WTC11 (cell line): ENCODE measurements around the gene PTPN9. TPM values are rescaled to one million over a fixed set of nuclear protein-coding genes. Genes with fewer than 3 reads are reported as not detected.

Source experiments
- ATAC-seq: fragments of 200-7000 bp; cut with Tn5 transposase; 2 replicates; pipeline ENCODE4 v1.10.0; 2021; ENCODE audit warnings: mild to moderate bottlenecking, moderate library complexity
- CTCF ChIA-PET: fragments of 300-600 bp; sonication (Branson Sonifier 250); formaldehyde crosslinking; loops from one replicate; lab custom pipeline; 2021; ENCODE audit warnings: antibody characterized with exemption; lab: Charles Lee
- POLR2A ChIA-PET: fragments of 350-600 bp; sonication (Branson Sonifier 250); formaldehyde crosslinking; loops from one replicate; lab custom pipeline; 2021; ENCODE audit warnings: antibody characterized with exemption; lab: Charles Lee
- DNase-seq: peaks from one replicate; pipeline ENCODE4 v3.0.0; 2021; ENCODE audit warnings: low spot score
- H3K27ac Mint-ChIP-seq: 2 replicates; pipeline ENCODE4 v1.8.0; 2021; ENCODE audit warnings: mixed read lengths
- H3K27me3 Mint-ChIP-seq: 2 replicates; pipeline ENCODE4 v1.8.0; 2021; ENCODE audit warnings: low read depth, mild to moderate bottlenecking, moderate library complexity, mixed read lengths
- H3K36me3 Mint-ChIP-seq: 2 replicates; pipeline ENCODE4 v1.8.0; 2021; ENCODE audit warnings: mixed read lengths
- H3K4me1 Mint-ChIP-seq: 2 replicates; pipeline ENCODE4 v1.8.0; 2022; ENCODE audit warnings: mixed read lengths
- H3K4me3 Mint-ChIP-seq: 2 replicates; pipeline ENCODE4 v1.8.0; 2021; ENCODE audit warnings: mild to moderate bottlenecking, moderate library complexity, mixed read lengths
- H3K9me3 Mint-ChIP-seq: 2 replicates; pipeline ENCODE4 v1.8.0; 2021; ENCODE audit warnings: mixed read lengths
- ATF1 ChIP-seq: sonication (generic); formaldehyde crosslinking; IDR thresholded peaks from 2 replicates; pipeline ENCODE4 v1.8.1; 2023; ENCODE audit warnings: mild to moderate bottlenecking, moderate library complexity, missing genetic modification reagents
- CREM ChIP-seq: sonication (generic); formaldehyde crosslinking; IDR thresholded peaks from 2 replicates; pipeline ENCODE4 v1.8.1; 2022; ENCODE audit warnings: mild to moderate bottlenecking, missing genetic modification reagents, moderate library complexity
- ESRRA ChIP-seq: sonication (generic); formaldehyde crosslinking; IDR thresholded peaks from 2 replicates; pipeline ENCODE4 v1.8.1; 2022; ENCODE audit warnings: mild to moderate bottlenecking, missing genetic modification reagents, borderline replicate concordance
- FOXJ3 ChIP-seq: sonication (generic); formaldehyde crosslinking; IDR thresholded peaks from 2 replicates; pipeline ENCODE4 v1.9.0; 2021; ENCODE audit warnings: missing genetic modification reagents, mild to moderate bottlenecking, borderline replicate concordance
- JUN ChIP-seq: sonication (generic); formaldehyde crosslinking; IDR thresholded peaks from 2 replicates; pipeline ENCODE4 v1.8.0; 2023; ENCODE audit warnings: mild to moderate bottlenecking, missing genetic modification reagents
- KAT7 ChIP-seq: sonication (generic); formaldehyde crosslinking; IDR thresholded peaks from 2 replicates; pipeline ENCODE4 v1.8.1; 2023; ENCODE audit warnings: missing genetic modification reagents, mild to moderate bottlenecking, borderline replicate concordance
- SMAD4 ChIP-seq: sonication (generic); formaldehyde crosslinking; IDR thresholded peaks from 2 replicates; pipeline ENCODE4 v1.8.0; 2022; ENCODE audit warnings: mild to moderate bottlenecking, missing genetic modification reagents
- TP53 ChIP-seq: sonication (generic); formaldehyde crosslinking; IDR thresholded peaks from 2 replicates; pipeline ENCODE4 v1.8.1; 2023; ENCODE audit warnings: mild to moderate bottlenecking, missing genetic modification reagents
- ZNF219 ChIP-seq: sonication (generic); formaldehyde crosslinking; IDR thresholded peaks from 2 replicates; pipeline ENCODE4 v1.8.0; 2023; ENCODE audit warnings: missing genetic modification reagents, mild to moderate bottlenecking, borderline replicate concordance
- ZNF263 ChIP-seq: sonication (generic); formaldehyde crosslinking; IDR thresholded peaks from 2 replicates; pipeline ENCODE4 v1.8.1; 2022; ENCODE audit warnings: low read depth, mild to moderate bottlenecking, moderate library complexity, missing genetic modification reagents
- total RNA-seq: library from RNA; stranded (reverse); gene quantifications from 3 replicates; pipeline ENCODE4 v1.2.3, GENCODE V29; 2021
- TF ChIP-seq, protein P1 (sequence below): sonication (generic); formaldehyde crosslinking; IDR thresholded peaks from 2 replicates; pipeline ENCODE4 v1.8.0; 2023; ENCODE audit warnings: missing genetic modification reagents, mild to moderate bottlenecking, borderline replicate concordance
- TF ChIP-seq, protein P2 (sequence below): fragments of 250-450 bp; sonication (Bioruptor Pico); IDR thresholded peaks from 2 replicates; pipeline ENCODE4 v1.9.0; 2021; ENCODE audit warnings: moderate library complexity, mild to moderate bottlenecking, inconsistent platforms, borderline replicate concordance
- TF ChIP-seq, protein P3 (sequence below): sonication (generic); formaldehyde crosslinking; IDR thresholded peaks from 2 replicates; pipeline ENCODE4 v1.8.1; 2022; ENCODE audit warnings: mild to moderate bottlenecking, missing genetic modification reagents, moderate library complexity, borderline replicate concordance
- TF ChIP-seq, protein P4 (sequence below): sonication (generic); formaldehyde crosslinking; IDR thresholded peaks from 2 replicates; pipeline ENCODE4 v1.8.0; 2022; ENCODE audit warnings: mild to moderate bottlenecking, missing genetic modification reagents
- TF ChIP-seq, protein P5 (sequence below): sonication (generic); formaldehyde crosslinking; IDR thresholded peaks from 2 replicates; pipeline ENCODE4 v1.8.1; 2023; ENCODE audit warnings: mild to moderate bottlenecking, moderate library complexity, missing genetic modification reagents

Gene PTPN9
- total RNA-seq, 1 experiment from 2014 or later = 45.5 TPM

DNA sequence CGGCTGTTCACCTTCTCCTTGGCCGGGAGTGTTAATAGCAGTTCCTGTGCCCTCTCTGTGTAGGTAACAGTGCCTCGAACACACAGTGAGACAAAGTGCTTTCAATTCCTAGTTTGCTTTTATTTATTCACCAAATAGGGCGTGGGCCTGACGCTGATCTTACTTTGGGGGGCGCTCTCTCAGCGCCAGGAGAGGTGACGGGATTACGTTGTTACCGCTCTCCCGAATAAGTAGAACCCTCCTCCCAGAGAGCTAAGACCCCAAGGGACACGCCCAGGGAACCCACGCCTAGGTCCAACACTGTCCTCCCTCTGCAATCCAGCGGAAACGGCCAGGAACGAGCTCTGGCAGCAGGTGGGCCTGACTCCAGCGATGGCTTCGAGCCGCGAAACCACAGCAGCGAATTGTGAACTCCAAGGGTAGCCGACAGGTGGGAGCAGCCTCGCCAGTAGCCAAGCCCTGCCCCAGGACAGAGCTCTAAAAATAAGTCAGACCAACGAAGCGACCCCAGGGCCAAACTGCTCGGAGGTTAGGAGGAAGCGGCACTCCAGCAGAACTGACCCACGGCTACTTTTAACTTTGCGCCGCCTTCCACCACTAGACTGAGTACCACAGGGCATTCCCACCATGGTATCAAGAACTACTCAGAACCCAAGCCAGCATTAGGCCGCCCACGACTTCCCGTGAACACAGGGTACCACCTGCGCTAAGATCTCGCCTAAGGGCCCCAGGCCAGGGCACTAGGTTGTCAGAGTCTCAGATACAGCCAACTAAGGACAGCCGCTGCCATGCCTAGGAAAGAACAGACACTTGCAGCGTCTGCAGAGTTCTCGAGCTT is 126.0 kb downstream of the PTPN9 start:
- no peaks in the 10 kb centered on the region; the same call in 1 of the 2 replicates for H3K27me3 Mint-ChIP-seq
- DNase-seq (peak; percentile 74), ATAC-seq (no peak)
- ChIA-PET POLR2A (interaction anchor here (1.3 to 6.0 kb wide), 10 partner anchors 8 to 285 kb away, joined by 4 to 76 read pairs (median 16); partner anchors contain the start of genes IMP3, MAN2C1, PTPN9 and SNUPN), CTCF (interaction anchor here (0.7 to 5.4 kb wide), 15 partner anchors 34 to 357 kb away, joined by 3 to 40 read pairs (median 6); partner anchors contain the start of genes C15orf39, IMP3, MAN2C1 and PTPN9)
- peak overlapping the region; percentile 90 for H3K4me3 Mint-ChIP-seq
- H3K9me3 Mint-ChIP-seq = no peaks in the 10 kb centered on the region
- H3K27ac Mint-ChIP-seq = peak overlapping the region; percentile 100
- TF ChIP-seq ATF1 (CRISPR knock-in tag) (no peak), ZNF263 (CRISPR knock-in tag) (0 out of 2 replicates have a peak, but pooled peaks have one; percentile 16), FOXJ3 (CRISPR knock-in tag) (no peak), ZNF219 (CRISPR knock-in tag) (no peak), JUN (CRISPR knock-in tag) (peak; percentile 17; the same call in 1 of the 2 replicates), SMAD4 (0 out of 2 replicates have a peak, but pooled peaks have one; percentile 49), ESRRA (CRISPR knock-in tag) (0 out of 2 replicates have a peak, but pooled peaks have one; percentile 6), TP53 (CRISPR knock-in tag) (0 out of 2 replicates have a peak, but pooled peaks have one; percentile 8), KAT7 (CRISPR knock-in tag) (0 out of 2 replicates have a peak, but pooled peaks have one; percentile 53), CREM (CRISPR knock-in tag) (0 out of 2 replicates have a peak, but pooled peaks have one; percentile 27)
- TF ChIP-seq, protein P1, sequence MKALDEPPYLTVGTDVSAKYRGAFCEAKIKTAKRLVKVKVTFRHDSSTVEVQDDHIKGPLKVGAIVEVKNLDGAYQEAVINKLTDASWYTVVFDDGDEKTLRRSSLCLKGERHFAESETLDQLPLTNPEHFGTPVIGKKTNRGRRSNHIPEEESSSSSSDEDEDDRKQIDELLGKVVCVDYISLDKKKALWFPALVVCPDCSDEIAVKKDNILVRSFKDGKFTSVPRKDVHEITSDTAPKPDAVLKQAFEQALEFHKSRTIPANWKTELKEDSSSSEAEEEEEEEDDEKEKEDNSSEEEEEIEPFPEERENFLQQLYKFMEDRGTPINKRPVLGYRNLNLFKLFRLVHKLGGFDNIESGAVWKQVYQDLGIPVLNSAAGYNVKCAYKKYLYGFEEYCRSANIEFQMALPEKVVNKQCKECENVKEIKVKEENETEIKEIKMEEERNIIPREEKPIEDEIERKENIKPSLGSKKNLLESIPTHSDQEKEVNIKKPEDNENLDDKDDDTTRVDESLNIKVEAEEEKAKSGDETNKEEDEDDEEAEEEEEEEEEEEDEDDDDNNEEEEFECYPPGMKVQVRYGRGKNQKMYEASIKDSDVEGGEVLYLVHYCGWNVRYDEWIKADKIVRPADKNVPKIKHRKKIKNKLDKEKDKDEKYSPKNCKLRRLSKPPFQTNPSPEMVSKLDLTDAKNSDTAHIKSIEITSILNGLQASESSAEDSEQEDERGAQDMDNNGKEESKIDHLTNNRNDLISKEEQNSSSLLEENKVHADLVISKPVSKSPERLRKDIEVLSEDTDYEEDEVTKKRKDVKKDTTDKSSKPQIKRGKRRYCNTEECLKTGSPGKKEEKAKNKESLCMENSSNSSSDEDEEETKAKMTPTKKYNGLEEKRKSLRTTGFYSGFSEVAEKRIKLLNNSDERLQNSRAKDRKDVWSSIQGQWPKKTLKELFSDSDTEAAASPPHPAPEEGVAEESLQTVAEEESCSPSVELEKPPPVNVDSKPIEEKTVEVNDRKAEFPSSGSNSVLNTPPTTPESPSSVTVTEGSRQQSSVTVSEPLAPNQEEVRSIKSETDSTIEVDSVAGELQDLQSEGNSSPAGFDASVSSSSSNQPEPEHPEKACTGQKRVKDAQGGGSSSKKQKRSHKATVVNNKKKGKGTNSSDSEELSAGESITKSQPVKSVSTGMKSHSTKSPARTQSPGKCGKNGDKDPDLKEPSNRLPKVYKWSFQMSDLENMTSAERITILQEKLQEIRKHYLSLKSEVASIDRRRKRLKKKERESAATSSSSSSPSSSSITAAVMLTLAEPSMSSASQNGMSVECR (CRISPR knock-in tag) = peak; percentile 36; the same call in 1 of the 2 replicates
- TF ChIP-seq, protein P2, sequence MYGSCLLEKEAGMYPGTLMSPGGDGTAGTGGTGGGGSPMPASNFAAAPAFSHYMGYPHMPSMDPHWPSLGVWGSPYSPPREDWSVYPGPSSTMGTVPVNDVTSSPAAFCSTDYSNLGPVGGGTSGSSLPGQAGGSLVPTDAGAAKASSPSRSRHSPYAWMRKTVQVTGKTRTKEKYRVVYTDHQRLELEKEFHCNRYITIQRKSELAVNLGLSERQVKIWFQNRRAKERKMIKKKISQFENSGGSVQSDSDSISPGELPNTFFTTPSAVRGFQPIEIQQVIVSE (CRISPR knock-in tag) = no peak
- TF ChIP-seq, protein P3, sequence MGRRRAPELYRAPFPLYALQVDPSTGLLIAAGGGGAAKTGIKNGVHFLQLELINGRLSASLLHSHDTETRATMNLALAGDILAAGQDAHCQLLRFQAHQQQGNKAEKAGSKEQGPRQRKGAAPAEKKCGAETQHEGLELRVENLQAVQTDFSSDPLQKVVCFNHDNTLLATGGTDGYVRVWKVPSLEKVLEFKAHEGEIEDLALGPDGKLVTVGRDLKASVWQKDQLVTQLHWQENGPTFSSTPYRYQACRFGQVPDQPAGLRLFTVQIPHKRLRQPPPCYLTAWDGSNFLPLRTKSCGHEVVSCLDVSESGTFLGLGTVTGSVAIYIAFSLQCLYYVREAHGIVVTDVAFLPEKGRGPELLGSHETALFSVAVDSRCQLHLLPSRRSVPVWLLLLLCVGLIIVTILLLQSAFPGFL (CRISPR knock-in tag) = 0 out of 2 replicates have a peak, but pooled peaks have one; percentile 43
- TF ChIP-seq, protein P4, sequence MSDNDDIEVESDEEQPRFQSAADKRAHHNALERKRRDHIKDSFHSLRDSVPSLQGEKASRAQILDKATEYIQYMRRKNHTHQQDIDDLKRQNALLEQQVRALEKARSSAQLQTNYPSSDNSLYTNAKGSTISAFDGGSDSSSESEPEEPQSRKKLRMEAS (CRISPR knock-in tag) = peak; percentile 55
- TF ChIP-seq, protein P5, sequence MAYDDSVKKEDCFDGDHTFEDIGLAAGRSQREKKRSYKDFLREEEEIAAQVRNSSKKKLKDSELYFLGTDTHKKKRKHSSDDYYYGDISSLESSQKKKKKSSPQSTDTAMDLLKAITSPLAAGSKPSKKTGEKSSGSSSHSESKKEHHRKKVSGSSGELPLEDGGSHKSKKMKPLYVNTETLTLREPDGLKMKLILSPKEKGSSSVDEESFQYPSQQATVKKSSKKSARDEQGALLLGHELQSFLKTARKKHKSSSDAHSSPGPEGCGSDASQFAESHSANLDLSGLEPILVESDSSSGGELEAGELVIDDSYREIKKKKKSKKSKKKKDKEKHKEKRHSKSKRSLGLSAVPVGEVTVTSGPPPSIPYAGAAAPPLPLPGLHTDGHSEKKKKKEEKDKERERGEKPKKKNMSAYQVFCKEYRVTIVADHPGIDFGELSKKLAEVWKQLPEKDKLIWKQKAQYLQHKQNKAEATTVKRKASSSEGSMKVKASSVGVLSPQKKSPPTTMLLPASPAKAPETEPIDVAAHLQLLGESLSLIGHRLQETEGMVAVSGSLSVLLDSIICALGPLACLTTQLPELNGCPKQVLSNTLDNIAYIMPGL (CRISPR knock-in tag) = peak; percentile 67; the same call in 1 of the 2 replicates
- no peaks in the 10 kb centered on the region for H3K36me3 Mint-ChIP-seq
- H3K4me1 Mint-ChIP-seq = peaks cover 23% of the 10 kb centered on the region
